H9 (cell line): ENCODE results near the gene DNAAF1. TPM values are rescaled to one million over a fixed set of nuclear protein-coding genes. Genes with fewer than 3 reads are reported as not detected.
A peak's percentile ranks its signal among the peaks of the same experiment; 100 is the strongest.

Experiments used
- DNase-seq: peaks from one replicate; pipeline ENCODE4 v3.0.0-alpha.2; 2017
- H2AFZ ChIP-seq: one replicate; pipeline ENCODE4 v1.6.1; 2013; ENCODE audit warnings: mild to moderate bottlenecking, low read length, control low read depth, moderate library complexity
- H2AK5ac ChIP-seq: 2 replicates; pipeline ENCODE4 v1.6.1; 2013; ENCODE audit warnings: low read length, control low read depth, mixed read lengths; ENCODE audit not compliant: insufficient read length
- H2BK120ac ChIP-seq: one replicate; pipeline ENCODE4 v1.6.1; 2013; ENCODE audit warnings: low read depth, mild to moderate bottlenecking, low read length, control low read depth, inconsistent platforms; ENCODE audit not compliant: poor library complexity, severe bottlenecking
- H2BK12ac ChIP-seq: 2 replicates; pipeline ENCODE4 v1.6.1; 2013; ENCODE audit warnings: low read length, control low read depth, mixed read lengths, low read depth; ENCODE audit not compliant: insufficient read length
- H2BK15ac ChIP-seq: 2 replicates; pipeline ENCODE4 v1.6.1; 2013; ENCODE audit warnings: low read depth, low read length, control low read depth
- H2BK20ac ChIP-seq: one replicate; pipeline ENCODE4 v1.6.1; 2013; ENCODE audit warnings: low read depth, mild to moderate bottlenecking, low read length, control low read depth, inconsistent platforms; ENCODE audit not compliant: poor library complexity, severe bottlenecking
- H2BK5ac ChIP-seq: 2 replicates; pipeline ENCODE4 v1.6.1; 2013; ENCODE audit warnings: low read length, control low read depth, mixed read lengths; ENCODE audit not compliant: insufficient read length
- H3K14ac ChIP-seq: 2 replicates; pipeline ENCODE4 v1.6.1; 2013; ENCODE audit warnings: low read length, control low read depth; ENCODE audit not compliant: insufficient read depth
- H3K18ac ChIP-seq: 2 replicates; pipeline ENCODE4 v1.6.1; 2013; ENCODE audit warnings: low read depth, mild to moderate bottlenecking, mixed read lengths, low read length, control low read depth; ENCODE audit not compliant: insufficient read length
- H3K23ac ChIP-seq: 2 replicates; pipeline ENCODE4 v1.6.1; 2013; ENCODE audit warnings: low read length, control low read depth, mixed read lengths, low read depth; ENCODE audit not compliant: insufficient read length
- H3K23me2 ChIP-seq: 2 replicates; pipeline ENCODE4 v1.6.1; 2013; ENCODE audit warnings: low read depth, mild to moderate bottlenecking, mixed read lengths, low read length, control low read depth; ENCODE audit not compliant: insufficient read length, poor library complexity, severe bottlenecking
- H3K27ac ChIP-seq: 2 replicates; pipeline ENCODE4 v1.5.1; 2013; ENCODE audit warnings: low read length, control low read depth, mixed read lengths, low read depth; ENCODE audit not compliant: insufficient read length
- H3K27me3 ChIP-seq: 2 replicates; pipeline ENCODE4 v1.6.1; 2013; ENCODE audit warnings: low read length, control low read depth, inconsistent platforms; ENCODE audit not compliant: insufficient read depth
- H3K4ac ChIP-seq: 2 replicates; pipeline ENCODE4 v1.6.1; 2013; ENCODE audit warnings: low read depth, mild to moderate bottlenecking, control low read depth, inconsistent platforms, low read length, moderate library complexity
- H3K4me1 ChIP-seq: 2 replicates; pipeline ENCODE4 v1.6.1; 2013; ENCODE audit warnings: low read length, control low read depth, inconsistent platforms; ENCODE audit not compliant: insufficient read depth
- H3K4me2 ChIP-seq: 2 replicates; pipeline ENCODE4 v1.6.1; 2013; ENCODE audit warnings: low read length, control low read depth, mixed read lengths; ENCODE audit not compliant: insufficient read length, insufficient read depth
- H3K56ac ChIP-seq: 2 replicates; pipeline ENCODE4 v1.6.1; 2013; ENCODE audit warnings: low read depth, mild to moderate bottlenecking, mixed read lengths, low read length, control low read depth; ENCODE audit not compliant: insufficient read length
- H3K79me1 ChIP-seq: 2 replicates; pipeline ENCODE4 v1.6.1; 2013; ENCODE audit warnings: low read depth, mild to moderate bottlenecking, moderate library complexity, low read length, control low read depth, inconsistent platforms; ENCODE audit not compliant: insufficient read depth, poor library complexity, severe bottlenecking
- H3K79me2 ChIP-seq: 2 replicates; pipeline ENCODE4 v1.6.1; 2013; ENCODE audit warnings: low read length, control low read depth, inconsistent platforms; ENCODE audit not compliant: insufficient read depth
- H3K9ac ChIP-seq: 2 replicates; pipeline ENCODE4 v1.6.1; 2013; ENCODE audit warnings: low read length, control low read depth, mixed read lengths; ENCODE audit not compliant: insufficient read length; ENCODE audit errors: extremely low read depth
- H3K9me3 ChIP-seq: one replicate; pipeline ENCODE4 v1.6.1; 2013; ENCODE audit warnings: low read depth, low read length, inconsistent platforms; ENCODE audit not compliant: control insufficient read depth
- H3T11ph ChIP-seq: one replicate; pipeline ENCODE4 v1.6.1; 2013; ENCODE audit warnings: mild to moderate bottlenecking, low read length, control low read depth, inconsistent platforms
- H4K20me1 ChIP-seq: one replicate; pipeline ENCODE4 v1.6.1; 2013; ENCODE audit not compliant: control insufficient read depth, insufficient read length, insufficient read depth
- H4K5ac ChIP-seq: 2 replicates; pipeline ENCODE4 v1.6.1; 2013; ENCODE audit warnings: low read depth, mild to moderate bottlenecking, mixed read lengths, low read length, control low read depth; ENCODE audit not compliant: insufficient read length
- H4K8ac ChIP-seq: replicated peaks from 2 replicates; pipeline ENCODE4 v1.6.1; 2013; ENCODE audit warnings: low read length, control low read depth, mixed read lengths, low read depth; ENCODE audit not compliant: insufficient read length
- H4K91ac ChIP-seq: 2 replicates; pipeline ENCODE4 v1.6.1; 2013; ENCODE audit warnings: low read depth, mild to moderate bottlenecking, moderate library complexity, mixed read lengths, low read length, control low read depth; ENCODE audit not compliant: insufficient read length
- H3K27ac Mint-ChIP-seq, 3 experiments: 2 replicates in 2 of 3; 3 replicates in 1 of 3; pipeline ENCODE4 v1.8.0; 2020 to 2021; ENCODE audit warnings: mixed read lengths in 3 of 3, mild to moderate bottlenecking in 1 of 3, moderate library complexity in 1 of 3
- H3K27me3 Mint-ChIP-seq: 2 replicates; pipeline ENCODE4 v1.8.0; 2021; ENCODE audit warnings: low read depth, mild to moderate bottlenecking, moderate library complexity, mixed read lengths
- H3K36me3 Mint-ChIP-seq, 3 experiments: 2 replicates in 2 of 3; 3 replicates in 1 of 3; pipeline ENCODE4 v1.8.0; 2020 to 2021; ENCODE audit warnings: low read depth in 3 of 3, mixed read lengths in 3 of 3; ENCODE audit not compliant: insufficient read depth in 1 of 3
- H3K4me1 Mint-ChIP-seq, 2 experiments: 2 replicates each; pipeline ENCODE4 v1.8.0; 2020; ENCODE audit warnings: mixed read lengths in 2 of 2
- H3K4me3 Mint-ChIP-seq, 2 experiments: 2 replicates in 1 of 2; 3 replicates in 1 of 2; pipeline ENCODE4 v1.8.0; 2020 to 2021; ENCODE audit warnings: mild to moderate bottlenecking in 2 of 2, mixed read lengths in 2 of 2, moderate library complexity in 1 of 2
- H3K9me3 Mint-ChIP-seq, 2 experiments: 2 replicates in 1 of 2; 3 replicates in 1 of 2; pipeline ENCODE4 v1.8.0; 2020; ENCODE audit warnings: mild to moderate bottlenecking in 2 of 2, mixed read lengths in 2 of 2, moderate library complexity in 1 of 2
- WGBS: extraction: QIAGEN DNeasy Blood & Tissue Kit; methylation state at CpG from one replicate; pipeline ENCODE4 v1.1.7; 2013; ENCODE audit warnings: missing lambda C conversion rate, low lambda C conversion rate, mixed read lengths; ENCODE audit not compliant: insufficient read length; ENCODE audit errors: extremely low coverage; 5-methylcytosine and 5-hydroxymethylcytosine counted together
- total RNA-seq: library from RNA; stranded (reverse); gene quantifications from 2 replicates; pipeline ENCODE4 v1.2.1, GENCODE V29; 2021
- TF ChIP-seq, protein P1 (sequence below): fragments of 200-600 bp; sonication (generic); conservative IDR thresholded peaks from 3 replicates; pipeline ENCODE4 v1.8.0; 2021; ENCODE audit warnings: antibody characterized with exemption, mild to moderate bottlenecking

Gene DNAAF1
- total RNA-seq, 1 experiment from 2014 or later = not detected

DNA sequence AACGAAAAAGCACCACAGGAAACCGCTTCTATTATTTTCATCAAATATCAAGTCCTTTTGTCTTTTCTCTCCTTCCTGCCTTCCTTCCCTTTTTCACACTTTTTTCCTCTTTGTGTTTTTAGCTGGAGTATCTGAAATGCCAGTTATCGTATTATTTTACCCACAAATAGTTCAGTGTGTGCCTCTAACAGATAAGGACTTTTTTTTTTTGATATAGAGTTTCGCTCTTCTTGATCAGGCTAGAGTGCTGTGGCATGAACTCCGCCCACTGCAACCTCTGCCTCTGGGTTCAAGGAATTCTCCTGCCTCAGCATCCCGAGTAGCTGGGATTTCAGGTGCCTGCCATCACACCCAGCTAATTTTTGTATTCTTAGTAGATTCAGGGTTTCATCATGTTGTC, 10.7 kb downstream of the DNAAF1 start:
- no CpG with 5 or more reads among the region's 6 CpGs for WGBS
- H3K4me3 Mint-ChIP-seq = no peak overlapping the region
- TF ChIP-seq, protein P1, sequence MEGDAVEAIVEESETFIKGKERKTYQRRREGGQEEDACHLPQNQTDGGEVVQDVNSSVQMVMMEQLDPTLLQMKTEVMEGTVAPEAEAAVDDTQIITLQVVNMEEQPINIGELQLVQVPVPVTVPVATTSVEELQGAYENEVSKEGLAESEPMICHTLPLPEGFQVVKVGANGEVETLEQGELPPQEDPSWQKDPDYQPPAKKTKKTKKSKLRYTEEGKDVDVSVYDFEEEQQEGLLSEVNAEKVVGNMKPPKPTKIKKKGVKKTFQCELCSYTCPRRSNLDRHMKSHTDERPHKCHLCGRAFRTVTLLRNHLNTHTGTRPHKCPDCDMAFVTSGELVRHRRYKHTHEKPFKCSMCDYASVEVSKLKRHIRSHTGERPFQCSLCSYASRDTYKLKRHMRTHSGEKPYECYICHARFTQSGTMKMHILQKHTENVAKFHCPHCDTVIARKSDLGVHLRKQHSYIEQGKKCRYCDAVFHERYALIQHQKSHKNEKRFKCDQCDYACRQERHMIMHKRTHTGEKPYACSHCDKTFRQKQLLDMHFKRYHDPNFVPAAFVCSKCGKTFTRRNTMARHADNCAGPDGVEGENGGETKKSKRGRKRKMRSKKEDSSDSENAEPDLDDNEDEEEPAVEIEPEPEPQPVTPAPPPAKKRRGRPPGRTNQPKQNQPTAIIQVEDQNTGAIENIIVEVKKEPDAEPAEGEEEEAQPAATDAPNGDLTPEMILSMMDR = no peak
- H2BK5ac ChIP-seq = no peak overlapping the region
- no peaks in the 10 kb centered on the region for H3K27me3 ChIP-seq
- no peaks in the 10 kb centered on the region for H3K23me2 ChIP-seq
- H2AFZ ChIP-seq = no peak overlapping the region
- H3K79me1 ChIP-seq = no peaks in the 10 kb centered on the region
- peaks cover 0 to 12% of the 10 kb centered on the region in 2 experiments; a peak in 2 of 4 replicates for H3K4me1 Mint-ChIP-seq
- no peaks in the 10 kb centered on the region for H3K36me3 Mint-ChIP-seq
- H3K27ac ChIP-seq = no peak overlapping the region
- no peak overlapping the region for H2BK120ac ChIP-seq
- H4K8ac ChIP-seq = no peak overlapping the region
- no peak for DNase-seq
- H3K4ac ChIP-seq = no peak overlapping the region
- no peak overlapping the region for H2BK12ac ChIP-seq
- no peak overlapping the region for H2BK20ac ChIP-seq
- no peak overlapping the region for H4K5ac ChIP-seq
- no peak overlapping the region for H3K9ac ChIP-seq
- no peak overlapping the region for H3K23ac ChIP-seq
- no peaks in the 10 kb centered on the region for H3K9me3 ChIP-seq
- H3T11ph ChIP-seq = no peak overlapping the region
- no peaks in the 10 kb centered on the region for H3K4me1 ChIP-seq
- no peak overlapping the region for H3K56ac ChIP-seq
- H4K20me1 ChIP-seq = no peaks in the 10 kb centered on the region
- no peak overlapping the region for H2AK5ac ChIP-seq
- H2BK15ac ChIP-seq = no peak overlapping the region
- no peak overlapping the region for H3K18ac ChIP-seq
- peak overlapping the region in 1 of 3 experiments; percentile 9; a peak in 1 of 7 replicates for H3K27ac Mint-ChIP-seq
- H3K4me2 ChIP-seq = no peak overlapping the region
- H3K14ac ChIP-seq = no peak overlapping the region
- H3K27me3 Mint-ChIP-seq = peaks cover 9% of the 10 kb centered on the region
- H4K91ac ChIP-seq = no peak overlapping the region
- H3K79me2 ChIP-seq = no peaks in the 10 kb centered on the region
- no peaks in the 10 kb centered on the region for H3K9me3 Mint-ChIP-seq
